B cell (primary cell): Measurements from ENCODE around the gene CD44. TPM values are rescaled to one million over a fixed set of nuclear protein-coding genes. Genes with fewer than 3 reads are reported as not detected.
A peak's percentile ranks its signal among the peaks of the same experiment; 100 is the strongest.

Source experiments
- ATAC-seq: fragments of 200-7000 bp; cut with Tn5 transposase; one replicate; pipeline ENCODE4 v1.10.0; 2021; ENCODE audit warnings: low read depth, mild to moderate bottlenecking, moderate number of reproducible peaks, moderate library complexity
- CTCF ChIA-PET: fragments of 350-600 bp; sonication (Branson Sonifier 250); formaldehyde crosslinking; loops from one replicate; lab custom pipeline; 2021; ENCODE audit warnings: antibody characterized with exemption, inconsistent platforms; lab: Charles Lee
- POLR2A ChIA-PET: fragments of 350-600 bp; sonication (Branson Sonifier 250); formaldehyde crosslinking; loops from one replicate; lab custom pipeline; 2021; ENCODE audit warnings: antibody characterized with exemption; lab: Charles Lee
- DNase-seq: peaks from one replicate; pipeline ENCODE4 v3.0.0; 2013
- H2AFZ ChIP-seq: 2 replicates; pipeline ENCODE4 v1.6.1; 2012; ENCODE audit warnings: mild to moderate bottlenecking, low read depth, low read length; ENCODE audit not compliant: insufficient read depth, poor library complexity, severe bottlenecking
- H3K27ac ChIP-seq, 2 donors: 1 replicate in 1 of 2; 2 replicates in 1 of 2; pipeline ENCODE4 v1.5.1; 2012 to 2013; ENCODE audit warnings: low read length in 2 of 2, mild to moderate bottlenecking in 2 of 2, moderate library complexity in 1 of 2
- H3K27me3 ChIP-seq, 4 experiments: fragments of 200-600 bp in 1 of 4; sonication (generic) in 1 of 4; replicated peaks in 1 of 4; 1 replicate in 2 of 4; 2 replicates in 2 of 4; pipeline versions ENCODE4 v1.6.1 to v1.7.0; 2013 to 2016; ENCODE audit warnings: low read length in 3 of 4, mild to moderate bottlenecking in 2 of 4, mixed read lengths in 1 of 4, moderate library complexity in 1 of 4; ENCODE audit not compliant: insufficient read depth in 4 of 4, control insufficient read depth in 3 of 4; ENCODE audit errors: control extremely low read depth in 1 of 4
- H3K36me3 ChIP-seq, 2 experiments: replicated peaks in 1 of 2; 1 replicate in 1 of 2; 2 replicates in 1 of 2; pipeline versions ENCODE4 v1.6.1 to v1.7.1; 2013; ENCODE audit warnings: low read length in 1 of 2; ENCODE audit not compliant: insufficient read depth in 2 of 2, control insufficient read depth in 1 of 2; ENCODE audit errors: control extremely low read depth in 1 of 2, extremely low read depth in 1 of 2
- H3K4me1 ChIP-seq, 2 donors: fragments of 200-600 bp in 1 of 2; sonication (generic) in 1 of 2; 1 replicate in 1 of 2; 2 replicates in 1 of 2; pipeline versions ENCODE4 v1.5.1 to v1.6.1; 2013 to 2017; ENCODE audit warnings: low read length in 2 of 2; ENCODE audit not compliant: control insufficient read depth in 2 of 2, insufficient read depth in 2 of 2
- H3K4me2 ChIP-seq: replicated peaks from 2 replicates; pipeline ENCODE3; 2012; ENCODE audit warnings: mild to moderate bottlenecking, low read depth, low read length; ENCODE audit not compliant: poor library complexity, severe bottlenecking
- H3K4me3 ChIP-seq, 5 experiments: fragments of 200-600 bp in 1 of 5; sonication (generic) in 1 of 5; 1 replicate in 3 of 5; 2 replicates in 2 of 5; pipeline versions ENCODE4 v1.5.1 to v1.7.0; 2011 to 2016; ENCODE audit warnings: low read length in 4 of 5, mild to moderate bottlenecking in 4 of 5, low read depth in 2 of 5, control low read depth in 1 of 5, moderate library complexity in 1 of 5; ENCODE audit not compliant: insufficient read depth in 1 of 5; ENCODE audit errors: control extremely low read depth in 1 of 5, extremely low read depth in 1 of 5
- H3K79me2 ChIP-seq: fragments of 200-600 bp; sonication (generic); one replicate; pipeline ENCODE4 v1.6.0; 2016; ENCODE audit warnings: low read length; ENCODE audit not compliant: control insufficient read depth, insufficient read depth
- H3K9ac ChIP-seq: fragments of 200-600 bp; sonication (generic); 2 replicates; pipeline ENCODE4 v1.6.1; 2017; ENCODE audit warnings: mild to moderate bottlenecking, low read length, moderate library complexity
- H3K9me3 ChIP-seq, 3 donors: one replicate each; pipeline versions ENCODE4 v1.6.1 to v1.7.1; 2013; ENCODE audit warnings: low read length in 2 of 3; ENCODE audit not compliant: control insufficient read depth in 2 of 3, insufficient read depth in 1 of 3; ENCODE audit errors: control extremely low read depth in 1 of 3
- H4K20me1 ChIP-seq: 2 replicates; pipeline ENCODE4 v1.6.0; 2012; ENCODE audit warnings: mild to moderate bottlenecking, low read length; ENCODE audit not compliant: insufficient read depth, control insufficient read depth, poor library complexity, severe bottlenecking
- H3K27ac Mint-ChIP-seq: one replicate; pipeline ENCODE4 v1.8.0; 2021; ENCODE audit warnings: mixed read lengths
- H3K27me3 Mint-ChIP-seq: one replicate; pipeline ENCODE4 v1.8.0; 2021; ENCODE audit warnings: mixed read lengths
- H3K4me1 Mint-ChIP-seq: one replicate; pipeline ENCODE4 v1.8.0; 2021; ENCODE audit warnings: mixed read lengths
- H3K4me3 Mint-ChIP-seq: one replicate; pipeline ENCODE4 v1.8.0; 2021; ENCODE audit warnings: mixed read lengths
- H3K9me3 Mint-ChIP-seq: one replicate; pipeline ENCODE4 v1.8.0; 2022; ENCODE audit warnings: mixed read lengths; ENCODE audit not compliant: insufficient read depth
- EZH2 ChIP-seq: IDR thresholded peaks from 2 replicates; pipeline ENCODE4 v1.6.1; 2012; ENCODE audit warnings: borderline replicate concordance, low read depth, mild to moderate bottlenecking, moderate library complexity, low read length; ENCODE audit not compliant: insufficient read depth, poor library complexity, severe bottlenecking
- WGBS: methylation state at CpG from one replicate; pipeline ENCODE4 v1.1.5; 2013; ENCODE audit warnings: missing lambda C conversion rate; ENCODE audit not compliant: insufficient coverage; 5-methylcytosine and 5-hydroxymethylcytosine counted together
- intact Hi-C: fragments of 100-400 bp; cut with micrococcal nuclease; formaldehyde crosslinking; loops from one replicate; pipeline ENCODE4 v1.10.0; 2022
- polyA plus RNA-seq: library from polyadenylated mRNA; depleted of rRNA; stranded (reverse); fragments of >200 nt; gene quantifications from 2 replicates; pipeline ENCODE4 v1.2.3, GENCODE V29; 2012
- total RNA-seq, 2 donors: library from RNA; stranded (reverse); fragments of 120-200 nt in 1 of 2; gene quantifications; 1 replicate in 1 of 2; 2 replicates in 1 of 2; pipeline versions ENCODE4 v1.2.3 to v1.2.4, GENCODE V29; 2013 to 2022
- TF ChIP-seq, protein P1 (sequence below): fragments of 200-600 bp; IDR thresholded peaks from one replicate; pipeline ENCODE4 v1.8.0; 2022; ENCODE audit warnings: antibody characterized with exemption, mild to moderate bottlenecking

Gene CD44
- total and polyA plus RNA-seq, 2 donors (not counting 1 experiment from before 2014, with no cell fraction given): 261 to 896 TPM

DNA sequence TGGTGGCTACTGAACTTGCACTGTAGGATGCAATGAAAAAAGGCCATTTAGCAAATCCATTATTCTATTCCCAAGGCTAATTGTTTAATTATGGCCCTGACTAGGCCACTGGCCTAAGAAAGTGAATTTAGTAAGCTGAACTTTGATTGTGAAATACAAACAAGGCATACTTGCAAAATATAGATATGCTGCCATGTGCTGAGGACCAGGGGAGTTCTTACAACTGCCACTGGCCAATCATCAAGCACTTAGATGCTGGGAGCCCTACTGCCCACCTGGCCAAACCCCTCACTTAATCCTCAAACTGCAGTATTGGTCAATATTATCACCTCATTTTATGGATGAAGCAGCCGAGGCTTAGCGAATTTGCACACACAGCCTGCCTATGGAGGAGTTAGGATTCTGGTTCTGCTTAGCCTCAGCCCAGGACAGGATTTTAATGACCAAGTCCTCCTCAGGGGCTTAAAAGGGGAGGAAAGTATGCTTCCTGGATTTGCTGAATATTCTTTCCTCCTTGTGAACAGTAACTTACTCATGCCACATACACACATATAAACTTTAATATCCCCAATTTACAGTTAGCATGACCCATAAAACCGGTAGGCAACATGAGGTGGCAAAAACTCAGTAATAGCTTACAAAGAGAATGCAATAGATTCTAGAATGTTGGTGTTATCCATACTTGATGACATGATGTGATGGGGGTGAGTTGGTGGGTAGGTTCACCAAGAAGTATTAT lies 39.3 kb downstream of the CD44 start:
- H3K4me1 ChIP-seq: peaks cover 59 to 61% of the 10 kb centered on the region in 2 donors
- H2AFZ ChIP-seq: no peak overlapping the region
- H3K4me2 ChIP-seq: no peak overlapping the region
- ChIA-PET CTCF (interaction anchor here (0.9 to 2.1 kb wide), 6 partner anchors 11 to 179 kb away, joined by 3 to 13 read pairs (median 5); no protein-coding TSS in a partner anchor), POLR2A (no interaction called here)
- Mint-ChIP-seq H3K27me3 (no peaks in the 10 kb centered on the region), H3K4me3 (no peak overlapping the region), H3K27ac (peak overlapping the region; percentile 32), H3K4me1 (peaks cover 78% of the 10 kb centered on the region), H3K9me3 (no peaks in the 10 kb centered on the region)
- H3K36me3 ChIP-seq: peaks cover 28 to 60% of the 10 kb centered on the region in 2 experiments
- intact Hi-C loops: no loop called here
- ATAC-seq: no peak
- TF ChIP-seq EZH2: no peak
- TF ChIP-seq, protein P1, sequence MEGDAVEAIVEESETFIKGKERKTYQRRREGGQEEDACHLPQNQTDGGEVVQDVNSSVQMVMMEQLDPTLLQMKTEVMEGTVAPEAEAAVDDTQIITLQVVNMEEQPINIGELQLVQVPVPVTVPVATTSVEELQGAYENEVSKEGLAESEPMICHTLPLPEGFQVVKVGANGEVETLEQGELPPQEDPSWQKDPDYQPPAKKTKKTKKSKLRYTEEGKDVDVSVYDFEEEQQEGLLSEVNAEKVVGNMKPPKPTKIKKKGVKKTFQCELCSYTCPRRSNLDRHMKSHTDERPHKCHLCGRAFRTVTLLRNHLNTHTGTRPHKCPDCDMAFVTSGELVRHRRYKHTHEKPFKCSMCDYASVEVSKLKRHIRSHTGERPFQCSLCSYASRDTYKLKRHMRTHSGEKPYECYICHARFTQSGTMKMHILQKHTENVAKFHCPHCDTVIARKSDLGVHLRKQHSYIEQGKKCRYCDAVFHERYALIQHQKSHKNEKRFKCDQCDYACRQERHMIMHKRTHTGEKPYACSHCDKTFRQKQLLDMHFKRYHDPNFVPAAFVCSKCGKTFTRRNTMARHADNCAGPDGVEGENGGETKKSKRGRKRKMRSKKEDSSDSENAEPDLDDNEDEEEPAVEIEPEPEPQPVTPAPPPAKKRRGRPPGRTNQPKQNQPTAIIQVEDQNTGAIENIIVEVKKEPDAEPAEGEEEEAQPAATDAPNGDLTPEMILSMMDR: no peak
- H4K20me1 ChIP-seq: peaks cover 7% of the 10 kb centered on the region
- WGBS: no CpG with 5 or more reads among the region's 3 CpGs
- no peak overlapping the region for H3K9ac ChIP-seq
- peaks cover 86% of the 10 kb centered on the region for H3K79me2 ChIP-seq
- no peak for DNase-seq
- H3K27ac ChIP-seq: peak overlapping the region in 1 of 2 donors; percentile 28
- no peaks in the 10 kb centered on the region for H3K9me3 ChIP-seq
- H3K4me3 ChIP-seq: no peak overlapping the region
- no peaks in the 10 kb centered on the region for H3K27me3 ChIP-seq

DNA sequence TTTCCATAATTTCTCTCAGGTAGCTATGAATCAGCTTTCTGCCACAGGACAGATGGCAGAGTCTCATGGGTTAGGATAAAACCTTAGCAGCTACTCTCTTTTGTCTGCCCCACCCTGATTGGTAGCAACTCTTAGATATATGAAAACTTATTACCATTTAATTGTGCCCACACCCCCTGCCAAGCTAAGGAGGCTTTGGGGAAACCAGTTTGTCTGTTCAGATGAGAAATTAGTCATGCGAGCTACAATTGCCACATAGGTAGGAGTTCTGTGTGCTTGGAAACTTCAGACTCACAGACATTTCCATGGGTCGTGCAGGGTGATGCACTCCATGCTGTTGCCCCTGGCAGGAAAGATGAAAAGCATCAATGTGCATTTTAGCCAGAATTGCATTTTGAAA lies 39.9 kb downstream of the CD44 start:
- H3K4me3 ChIP-seq: no peak overlapping the region
- ATAC-seq: no peak
- H3K9ac ChIP-seq: no peak overlapping the region
- Mint-ChIP-seq H3K4me1 (peaks cover 78% of the 10 kb centered on the region), H3K27me3 (no peaks in the 10 kb centered on the region), H3K27ac (peak overlapping the region; percentile 32), H3K4me3 (no peak overlapping the region), H3K9me3 (no peaks in the 10 kb centered on the region)
- TF ChIP-seq, protein P1: no peak
- no peak for TF ChIP-seq EZH2
- intact Hi-C loops: no loop called here
- POLR2A ChIA-PET: no interaction called here
- H4K20me1 ChIP-seq: peaks cover 6% of the 10 kb centered on the region
- no peaks in the 10 kb centered on the region for H3K9me3 ChIP-seq
- no peaks in the 10 kb centered on the region for H3K27me3 ChIP-seq
- WGBS: 63% methylated on average over 2 of the region's 2 CpGs
- no peak overlapping the region for H2AFZ ChIP-seq
- no peak overlapping the region for H3K4me2 ChIP-seq
- peaks cover 88% of the 10 kb centered on the region for H3K79me2 ChIP-seq
- CTCF ChIA-PET: interaction anchor here (0.9 to 2.1 kb wide), 7 partner anchors 12 to 180 kb away, joined by 3 to 13 read pairs (median 5); no protein-coding TSS in a partner anchor
- no peak for DNase-seq
- peaks cover 35 to 66% of the 10 kb centered on the region in 2 experiments for H3K36me3 ChIP-seq
- H3K27ac ChIP-seq: no peak overlapping the region
- peaks cover 58 to 59% of the 10 kb centered on the region in 2 donors for H3K4me1 ChIP-seq
